ENCODE data around the gene GRIK4. TPM values are rescaled to one million over a fixed set of nuclear protein-coding genes. Genes with fewer than 3 reads are reported as not detected.

The GRIK4 gene
- total and polyA plus RNA-seq, 9 of the 15 experiments (the other 6 are each of a cell fraction or from before 2014, with no cell fraction given), result not detected

DNA sequence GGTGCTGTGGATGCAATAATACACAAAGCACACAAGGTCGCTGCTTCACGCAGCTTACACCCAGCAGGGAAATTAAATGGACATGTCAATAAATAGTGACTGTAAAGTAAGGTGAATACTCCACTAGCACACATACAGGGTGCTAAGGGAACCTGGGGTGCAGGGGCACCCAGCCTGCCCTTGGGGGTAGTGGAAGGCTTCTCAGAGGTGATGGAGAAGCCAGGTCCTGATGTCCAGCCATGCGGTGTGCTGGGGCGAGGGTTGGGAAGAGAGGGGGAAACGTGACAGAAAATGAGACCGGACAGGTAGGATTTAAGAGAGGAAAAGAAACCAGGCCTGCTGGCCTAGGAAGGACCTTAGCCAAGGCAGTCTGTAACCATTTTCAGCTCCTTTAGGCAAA, 200.5 kb downstream of the GRIK4 start:
- no peaks in the 10 kb centered on the region for H4K20me1 ChIP-seq (replicated peaks; ENCODE audit: control insufficient read depth, insufficient read depth, low read length)
- H3K9me1 ChIP-seq (ENCODE audit: control insufficient read depth, insufficient read depth, low read length), result no peaks in the 10 kb centered on the region
- POLR2A ChIA-PET, result no interaction called here
- no peaks in the 10 kb centered on the region for H3K9me3 ChIP-seq (replicated peaks; ENCODE audit: control insufficient read depth, insufficient read depth, low read depth, low read length)
- H3K27me3 ChIP-seq (ENCODE audit: control insufficient read depth in 2 of 2, insufficient read depth in 2 of 2, low read length in 2 of 2), result peaks cover 10 to 29% of the 10 kb centered on the region in 2 experiments; a peak in 4 of 5 replicates
- no peaks in the 10 kb centered on the region for H3K4me1 ChIP-seq (replicated peaks in 1 of 2; ENCODE audit: control insufficient read depth in 2 of 2, insufficient read depth in 2 of 2, low read length in 2 of 2)
- no peak for DNase-seq (ENCODE audit: extremely low read depth in 1 of 4, low spot score in 3 of 4)
- intact Hi-C loops (cut with micrococcal nuclease) (no loop called here), in situ Hi-C loops (cut with MboI) (no loop called here)
- H3K4me2 ChIP-seq (ENCODE audit: insufficient read depth, low read length), result no peak overlapping the region
- 13% methylated on average over 3 of the region's 6 CpGs for WGBS (ENCODE audit: insufficient coverage, low coverage, missing lambda C conversion rate)
- no peak overlapping the region for H3K4me3 ChIP-seq
- H2AFZ ChIP-seq (ENCODE audit: low read depth, low read length), result no peak overlapping the region
- CTCF ChIA-PET (ENCODE audit: low intra/inter-chr PET ratio), result no interaction called here
- H3K79me2 ChIP-seq (ENCODE audit: control insufficient read depth, insufficient read depth, low read length), result no peaks in the 10 kb centered on the region
- no TSS peak for BruUV-seq (replicated peaks)
- FAIRE-seq, result no peak
- ATAC-seq, result no peak
- no peak overlapping the region for H3K9ac ChIP-seq (ENCODE audit: insufficient read depth in 1 of 2, low read depth in 2 of 2, low read length in 2 of 2)
- no peak overlapping the region for H3K27ac ChIP-seq (ENCODE audit: extremely low read depth, low read depth, low read length)
- no peaks in the 10 kb centered on the region for H3K36me3 ChIP-seq (ENCODE audit: control insufficient read depth, insufficient read depth, low read length)
- no peak for TF ChIP-seq STAG1 (CRISPR knock-in tag; IDR thresholded peaks at IDR 0.05; ENCODE audit: borderline replicate concordance)
- TF ChIP-seq, protein P1, sequence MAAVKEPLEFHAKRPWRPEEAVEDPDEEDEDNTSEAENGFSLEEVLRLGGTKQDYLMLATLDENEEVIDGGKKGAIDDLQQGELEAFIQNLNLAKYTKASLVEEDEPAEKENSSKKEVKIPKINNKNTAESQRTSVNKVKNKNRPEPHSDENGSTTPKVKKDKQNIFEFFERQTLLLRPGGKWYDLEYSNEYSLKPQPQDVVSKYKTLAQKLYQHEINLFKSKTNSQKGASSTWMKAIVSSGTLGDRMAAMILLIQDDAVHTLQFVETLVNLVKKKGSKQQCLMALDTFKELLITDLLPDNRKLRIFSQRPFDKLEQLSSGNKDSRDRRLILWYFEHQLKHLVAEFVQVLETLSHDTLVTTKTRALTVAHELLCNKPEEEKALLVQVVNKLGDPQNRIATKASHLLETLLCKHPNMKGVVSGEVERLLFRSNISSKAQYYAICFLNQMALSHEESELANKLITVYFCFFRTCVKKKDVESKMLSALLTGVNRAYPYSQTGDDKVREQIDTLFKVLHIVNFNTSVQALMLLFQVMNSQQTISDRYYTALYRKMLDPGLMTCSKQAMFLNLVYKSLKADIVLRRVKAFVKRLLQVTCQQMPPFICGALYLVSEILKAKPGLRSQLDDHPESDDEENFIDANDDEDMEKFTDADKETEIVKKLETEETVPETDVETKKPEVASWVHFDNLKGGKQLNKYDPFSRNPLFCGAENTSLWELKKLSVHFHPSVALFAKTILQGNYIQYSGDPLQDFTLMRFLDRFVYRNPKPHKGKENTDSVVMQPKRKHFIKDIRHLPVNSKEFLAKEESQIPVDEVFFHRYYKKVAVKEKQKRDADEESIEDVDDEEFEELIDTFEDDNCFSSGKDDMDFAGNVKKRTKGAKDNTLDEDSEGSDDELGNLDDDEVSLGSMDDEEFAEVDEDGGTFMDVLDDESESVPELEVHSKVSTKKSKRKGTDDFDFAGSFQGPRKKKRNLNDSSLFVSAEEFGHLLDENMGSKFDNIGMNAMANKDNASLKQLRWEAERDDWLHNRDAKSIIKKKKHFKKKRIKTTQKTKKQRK (IDR thresholded peaks at IDR 0.05; ENCODE audit: borderline replicate concordance, low read depth, low read length), result no peak
- no peak for TF ChIP-seq CAMTA2 (CRISPR knock-in tag; conservative IDR thresholded peaks at IDR 0.05)
- TF ChIP-seq HNRNPUL1 (IDR thresholded peaks at IDR 0.05; ENCODE audit: low read length), result no peak
- TF ChIP-seq ADNP (tag; IDR thresholded peaks at IDR 0.05), result no peak
- TF ChIP-seq U2AF1 (optimal IDR thresholded peaks at IDR 0.05; ENCODE audit: low read depth, low read length), result no peak
- TF ChIP-seq BDP1 (IDR thresholded peaks at IDR 0.05; ENCODE audit: insufficient read depth, insufficient read length), result no peak
- no peak for TF ChIP-seq PHF8 (IDR thresholded peaks at IDR 0.05; ENCODE audit: borderline replicate concordance, low read length)
- TF ChIP-seq, protein P2, sequence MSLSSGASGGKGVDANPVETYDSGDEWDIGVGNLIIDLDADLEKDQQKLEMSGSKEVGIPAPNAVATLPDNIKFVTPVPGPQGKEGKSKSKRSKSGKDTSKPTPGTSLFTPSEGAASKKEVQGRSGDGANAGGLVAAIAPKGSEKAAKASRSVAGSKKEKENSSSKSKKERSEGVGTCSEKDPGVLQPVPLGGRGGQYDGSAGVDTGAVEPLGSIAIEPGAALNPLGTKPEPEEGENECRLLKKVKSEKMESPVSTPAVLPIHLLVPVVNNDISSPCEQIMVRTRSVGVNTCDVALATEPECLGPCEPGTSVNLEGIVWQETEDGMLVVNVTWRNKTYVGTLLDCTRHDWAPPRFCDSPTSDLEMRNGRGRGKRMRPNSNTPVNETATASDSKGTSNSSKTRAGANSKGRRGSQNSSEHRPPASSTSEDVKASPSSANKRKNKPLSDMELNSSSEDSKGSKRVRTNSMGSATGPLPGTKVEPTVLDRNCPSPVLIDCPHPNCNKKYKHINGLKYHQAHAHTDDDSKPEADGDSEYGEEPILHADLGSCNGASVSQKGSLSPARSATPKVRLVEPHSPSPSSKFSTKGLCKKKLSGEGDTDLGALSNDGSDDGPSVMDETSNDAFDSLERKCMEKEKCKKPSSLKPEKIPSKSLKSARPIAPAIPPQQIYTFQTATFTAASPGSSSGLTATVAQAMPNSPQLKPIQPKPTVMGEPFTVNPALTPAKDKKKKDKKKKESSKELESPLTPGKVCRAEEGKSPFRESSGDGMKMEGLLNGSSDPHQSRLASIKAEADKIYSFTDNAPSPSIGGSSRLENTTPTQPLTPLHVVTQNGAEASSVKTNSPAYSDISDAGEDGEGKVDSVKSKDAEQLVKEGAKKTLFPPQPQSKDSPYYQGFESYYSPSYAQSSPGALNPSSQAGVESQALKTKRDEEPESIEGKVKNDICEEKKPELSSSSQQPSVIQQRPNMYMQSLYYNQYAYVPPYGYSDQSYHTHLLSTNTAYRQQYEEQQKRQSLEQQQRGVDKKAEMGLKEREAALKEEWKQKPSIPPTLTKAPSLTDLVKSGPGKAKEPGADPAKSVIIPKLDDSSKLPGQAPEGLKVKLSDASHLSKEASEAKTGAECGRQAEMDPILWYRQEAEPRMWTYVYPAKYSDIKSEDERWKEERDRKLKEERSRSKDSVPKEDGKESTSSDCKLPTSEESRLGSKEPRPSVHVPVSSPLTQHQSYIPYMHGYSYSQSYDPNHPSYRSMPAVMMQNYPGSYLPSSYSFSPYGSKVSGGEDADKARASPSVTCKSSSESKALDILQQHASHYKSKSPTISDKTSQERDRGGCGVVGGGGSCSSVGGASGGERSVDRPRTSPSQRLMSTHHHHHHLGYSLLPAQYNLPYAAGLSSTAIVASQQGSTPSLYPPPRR (CRISPR knock-in tag; IDR thresholded peaks at IDR 0.05; ENCODE audit: borderline replicate concordance), result no peak

All from K562 (cell line).